ENCODE measurements around the gene NHSL1.
A peak's percentile ranks its signal among the peaks of the same experiment; 100 is the strongest.
"Not testable (repeated sequence)": the region's sequence is repeated elsewhere in the genome, so short reads cannot be mapped to it uniquely, and the experiment has no call there.

The NHSL1 gene

GRCh38 chr6:138427701-138428100, 71.6 kb downstream of the NHSL1 start:
- no peak for DNase-seq (ENCODE audit: low read depth)

DNA sequence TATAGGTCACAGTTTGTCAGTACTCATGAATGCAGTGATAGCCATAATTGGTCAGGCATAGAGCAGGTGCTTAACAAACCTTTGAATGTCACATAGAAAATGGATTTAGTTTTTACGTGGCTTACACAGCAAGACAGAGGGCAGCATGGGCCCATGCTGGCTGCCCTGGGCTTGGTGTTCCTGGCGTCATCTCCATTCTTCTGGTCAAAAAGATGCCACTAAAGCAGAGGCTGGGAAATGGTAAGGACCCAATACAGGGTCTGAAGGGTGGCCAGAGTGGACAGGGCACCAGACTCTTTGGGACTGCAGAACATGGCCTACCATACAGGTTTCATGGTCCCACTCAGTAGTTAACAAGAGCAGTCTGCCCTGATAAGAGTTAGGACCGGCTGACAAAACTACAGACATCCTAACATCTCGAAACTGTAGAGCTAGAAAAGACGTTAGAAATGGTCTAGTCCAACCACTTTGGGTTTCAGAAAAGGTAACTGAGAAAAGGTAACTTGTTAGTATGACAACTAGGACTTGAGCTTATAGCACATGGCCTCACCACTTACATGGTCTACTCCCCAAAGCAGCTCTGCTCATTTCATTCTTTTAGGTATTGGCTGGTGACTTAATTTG, 72.7 kb downstream of the NHSL1 start:
- DNase-seq (ENCODE audit: low read depth): no peak

DNA sequence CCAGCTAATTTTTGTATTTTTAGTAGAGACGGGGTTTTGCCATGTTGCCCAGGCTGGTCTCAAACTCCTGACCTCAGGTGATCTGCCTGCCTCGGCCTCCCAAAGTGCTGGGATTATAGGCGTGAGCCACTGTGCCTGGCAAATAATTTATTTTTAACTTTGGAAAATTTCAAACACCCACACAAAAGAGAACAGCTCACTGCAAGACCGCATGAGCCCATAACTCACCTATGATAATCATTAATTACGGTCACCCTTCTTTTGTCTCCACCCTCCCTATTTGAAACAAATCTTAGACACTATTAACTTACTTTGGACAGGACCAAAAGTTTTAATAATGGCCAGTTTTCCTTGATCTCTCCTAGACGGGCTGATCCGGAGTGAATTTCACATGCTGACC, 74.0 kb downstream of the NHSL1 start:
- DNase-seq (ENCODE audit: low read depth): not testable (repeated sequence)

DNA sequence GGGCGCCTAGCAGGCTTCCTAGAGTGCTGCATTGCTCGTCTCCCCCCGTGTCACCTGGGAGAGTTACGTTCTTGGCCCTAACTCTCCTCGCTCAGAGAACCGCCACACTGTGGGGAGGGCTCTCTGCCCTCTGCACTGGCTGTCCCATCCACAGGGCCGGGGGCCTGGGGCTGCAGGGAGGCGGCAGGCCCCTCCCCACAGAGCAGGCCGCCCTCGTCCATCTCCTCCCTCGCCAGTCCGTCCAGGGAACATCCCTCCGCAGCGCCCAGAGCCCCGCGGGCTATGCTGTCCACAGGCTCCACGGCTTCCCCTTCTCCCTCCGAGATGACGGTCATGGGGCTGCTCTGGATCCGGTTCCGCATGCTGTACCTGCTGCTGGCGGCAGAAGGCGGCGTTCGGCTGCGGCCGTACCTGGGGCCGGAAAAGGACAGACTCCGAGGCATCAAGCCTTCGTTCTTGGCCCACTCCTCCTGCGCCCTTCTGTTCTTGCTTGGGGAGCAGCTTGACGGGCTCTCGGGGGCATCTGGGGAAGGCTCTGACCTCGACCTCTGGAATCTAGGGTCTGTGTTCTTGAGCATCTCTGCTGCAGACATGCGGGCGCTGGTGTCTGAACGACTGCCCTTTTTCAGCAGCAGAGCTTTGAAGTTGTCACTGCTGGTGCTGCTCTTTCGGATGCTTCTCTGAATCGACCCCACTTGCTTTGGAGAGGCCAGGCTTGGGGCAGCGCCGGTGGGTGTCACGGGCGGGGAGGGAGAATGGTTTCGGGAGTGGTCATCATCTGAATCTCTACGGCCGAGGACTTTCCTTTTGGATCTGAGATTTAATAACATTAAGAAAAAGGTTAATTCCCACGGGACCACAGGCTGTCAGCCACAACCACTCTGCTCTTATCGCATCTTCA, 75.0 kb downstream of the NHSL1 start:
- DNase-seq (ENCODE audit: low read depth): no peak

- DNase-seq (ENCODE audit: low read depth): no peak
Observed at GRCh38 chr6:138422861-138423260, 76.4 kb downstream of the NHSL1 start.

DNA sequence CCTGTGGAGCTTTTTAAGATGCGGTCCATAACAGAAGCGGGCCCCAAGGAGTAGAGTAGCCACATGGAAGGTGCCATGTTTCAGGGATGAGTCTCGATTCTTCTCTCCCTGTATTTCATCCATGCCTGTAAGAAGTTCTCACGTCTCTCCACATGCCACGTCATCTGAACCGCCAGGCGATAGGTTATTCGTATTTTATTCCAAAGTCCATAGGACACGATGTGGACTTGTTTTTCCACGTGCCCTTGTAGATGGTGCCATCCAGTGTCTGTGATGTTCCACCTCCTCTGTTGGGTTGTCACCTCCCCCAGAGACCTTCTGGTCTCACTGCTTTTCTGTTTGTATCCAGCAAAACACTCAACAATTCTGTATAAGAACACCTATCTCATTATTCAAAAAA, 77.7 kb downstream of the NHSL1 start:
- no peak for DNase-seq (ENCODE audit: low read depth)

DNA sequence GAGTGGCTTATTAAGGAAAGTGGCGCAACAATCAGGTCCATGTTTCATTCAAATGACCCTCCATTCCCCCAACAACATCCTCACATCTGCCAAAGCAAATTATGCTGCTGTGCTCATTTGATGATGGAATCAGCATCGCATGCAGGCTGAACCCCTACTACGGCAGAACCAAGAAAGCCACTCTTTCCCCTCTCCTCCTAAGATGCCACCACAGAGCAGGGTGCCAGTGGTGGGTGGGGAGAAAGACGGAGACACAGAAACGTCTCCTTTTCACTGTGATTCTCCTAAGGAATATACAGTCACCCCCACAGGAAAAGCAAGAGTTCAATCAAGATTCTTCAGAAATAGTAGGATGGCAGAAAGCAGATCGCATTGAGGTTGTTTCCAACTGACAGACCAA, 78.2 kb downstream of the NHSL1 start:
- DNase-seq (ENCODE audit: low read depth): no peak

DNA sequence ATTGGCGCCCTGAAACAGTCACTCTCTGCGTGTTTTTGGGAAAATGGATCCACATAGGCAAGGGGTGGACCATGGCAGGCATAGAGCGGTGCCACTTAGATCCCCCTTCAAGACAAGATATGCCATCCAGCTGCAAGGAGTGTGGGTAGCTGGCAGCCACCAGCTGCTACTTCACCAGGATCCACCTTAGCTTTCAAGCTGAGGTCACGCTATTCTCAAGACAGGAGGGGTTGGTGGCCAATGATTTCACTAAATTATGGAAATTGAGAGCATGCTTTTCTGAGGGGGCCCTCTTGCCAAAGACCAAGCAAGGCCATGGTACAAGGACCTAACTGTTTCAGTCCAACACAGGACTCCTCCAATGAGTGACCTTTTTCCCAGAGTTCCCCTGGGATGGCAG, 78.9 kb downstream of the NHSL1 start:
- no peak for DNase-seq (ENCODE audit: low read depth)

DNA sequence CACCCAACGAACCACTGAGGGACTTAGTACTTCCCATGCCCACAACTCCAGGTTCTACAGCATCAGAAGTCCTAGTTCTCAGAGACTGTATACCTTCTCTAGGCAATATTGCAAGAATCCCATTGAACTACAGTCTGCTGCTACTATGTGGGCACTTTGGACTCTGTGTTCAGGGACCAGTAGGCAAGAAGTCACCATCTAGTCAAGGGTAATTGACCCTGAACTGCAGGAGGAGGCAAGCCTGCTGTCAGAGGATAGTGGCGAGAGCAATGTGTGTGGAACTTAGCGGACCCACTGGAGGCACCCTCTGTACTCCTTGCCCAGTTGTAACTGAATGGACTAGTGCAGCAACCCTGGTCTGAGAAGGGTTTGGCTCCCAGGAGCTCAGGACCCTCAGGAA, 79.5 kb downstream of the NHSL1 start:
- DNase-seq (ENCODE audit: low read depth): no peak

- no peak for DNase-seq (ENCODE audit: low read depth)
Observed at GRCh38 chr6:138418118-138418742, 81.1 kb downstream of the NHSL1 start.

DNA sequence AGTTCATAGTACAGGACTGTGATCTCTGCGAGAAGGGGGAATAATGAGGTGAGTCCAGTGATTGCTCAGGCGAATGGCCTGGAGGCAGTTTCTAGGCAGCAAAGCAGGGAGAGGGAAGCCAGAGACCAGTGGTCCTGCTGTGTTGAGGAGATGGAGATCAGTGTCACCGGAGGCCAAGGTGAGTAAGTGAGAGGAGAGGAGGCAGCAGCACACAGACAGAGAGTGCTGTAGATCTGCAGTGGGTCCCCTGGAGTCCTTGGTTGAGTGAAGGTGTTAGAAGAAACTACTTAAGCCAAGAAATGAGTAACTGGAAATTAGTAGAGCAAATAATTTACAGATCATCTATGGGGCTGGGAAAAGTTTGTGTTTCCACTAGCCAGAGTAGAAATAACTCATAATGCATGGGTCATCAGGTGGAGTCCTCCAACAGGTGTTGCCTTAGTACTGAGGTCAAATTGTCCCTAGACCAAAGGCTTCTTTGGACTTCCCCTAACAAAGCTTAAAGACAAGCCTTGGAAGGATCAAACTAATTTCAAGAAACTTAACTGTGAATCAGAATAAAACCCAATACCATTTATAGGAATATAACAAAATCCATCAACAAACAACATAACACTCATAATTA, 81.7 kb downstream of the NHSL1 start:
- DNase-seq (ENCODE audit: low read depth): no peak

DNA sequence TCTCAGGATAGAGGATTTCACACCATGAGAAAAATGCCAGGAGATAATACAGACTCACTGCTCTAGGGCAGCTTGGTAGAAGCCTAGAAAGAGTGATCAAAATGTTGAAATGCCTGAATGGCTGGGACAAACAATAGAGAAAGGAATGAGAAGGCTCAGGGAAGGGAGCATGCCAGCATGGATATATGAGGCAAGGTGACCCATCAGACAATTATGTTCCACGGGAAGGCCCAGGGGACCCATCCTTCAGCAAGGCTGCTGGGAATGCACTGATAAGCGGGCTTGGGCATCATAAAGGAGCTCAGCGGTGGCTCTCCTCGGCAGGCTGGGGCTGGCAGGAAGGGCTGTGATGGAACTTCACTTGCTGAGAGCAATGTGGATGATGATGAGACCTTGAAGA, 83.1 kb downstream of the NHSL1 start:
- DNase-seq (ENCODE audit: low read depth): no peak

- DNase-seq (ENCODE audit: low read depth): no peak
Observed at GRCh38 chr6:138415125-138415524, 84.2 kb downstream of the NHSL1 start.

- DNase-seq (ENCODE audit: low read depth): no peak
Observed at GRCh38 chr6:138410972-138411880, 88.1 kb downstream of the NHSL1 start.

GRCh38 chr6:138410048-138410735, 89.1 kb downstream of the NHSL1 start:
- peak; percentile 31 for DNase-seq (ENCODE audit: low read depth)

GRCh38 chr6:138406443-138406842, 92.9 kb downstream of the NHSL1 start:
- DNase-seq (ENCODE audit: low read depth): no peak

DNA sequence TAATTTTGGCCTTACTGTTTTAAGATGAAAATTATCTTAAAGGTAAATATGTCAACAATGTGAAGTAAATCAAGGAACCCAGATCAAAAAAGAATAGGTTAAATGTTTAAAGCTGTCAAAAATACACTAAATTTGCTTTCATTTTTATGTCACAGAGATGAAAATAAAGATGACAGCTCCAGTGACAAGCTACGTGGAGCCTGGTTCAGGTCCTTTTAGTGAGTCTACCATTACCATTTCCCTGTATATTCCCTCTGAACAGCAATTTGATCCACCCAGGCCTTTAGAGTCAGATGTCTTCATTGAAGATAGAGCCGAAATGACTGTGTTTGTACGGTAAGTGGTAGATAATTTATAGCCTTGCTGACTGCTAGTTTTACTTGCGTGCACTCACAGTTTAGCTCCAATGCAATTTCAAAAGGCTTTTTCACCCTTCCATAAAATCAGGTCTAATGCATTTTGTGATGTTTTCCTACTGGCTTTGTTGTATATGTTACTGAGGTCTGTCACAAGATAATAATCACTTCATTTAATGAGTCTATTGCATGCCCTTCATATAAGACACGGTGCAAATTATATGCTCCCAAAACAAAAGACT, 93.4 kb downstream of the NHSL1 start:
- no peak for DNase-seq (ENCODE audit: low read depth)

DNA sequence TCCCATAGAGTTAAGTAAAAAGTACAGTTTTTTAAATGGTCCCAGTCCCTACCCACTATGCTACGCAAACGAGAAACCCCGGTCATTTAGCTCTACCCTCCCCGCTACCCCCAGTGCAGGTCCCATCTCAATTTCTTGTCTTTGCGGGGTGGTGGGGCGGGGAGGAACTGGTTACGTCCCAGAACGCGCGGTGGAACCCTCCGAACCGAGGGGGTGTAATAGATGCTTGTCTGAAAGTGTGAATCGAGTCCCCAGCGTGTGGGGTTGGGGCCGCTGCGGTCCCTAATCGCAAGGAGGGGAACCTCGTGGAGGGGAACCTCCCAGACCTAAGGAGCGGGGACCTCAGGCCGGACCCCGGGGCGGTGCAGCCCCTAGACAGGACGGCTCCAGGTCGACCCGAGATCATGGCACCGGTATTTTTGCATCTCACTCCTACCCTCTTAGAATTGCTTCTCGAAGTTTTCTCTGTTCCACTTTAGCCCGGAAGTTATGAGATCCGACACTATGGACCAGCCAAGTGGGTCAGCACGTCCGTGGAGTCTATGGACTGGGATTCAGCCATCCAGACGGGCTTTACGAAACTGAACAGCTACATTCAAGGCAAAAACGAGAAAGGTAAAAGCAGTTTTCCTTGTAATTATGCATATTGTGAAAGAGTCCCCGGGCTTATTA, 94.5 kb downstream of the NHSL1 start:
- no peak for DNase-seq (ENCODE audit: low read depth)

DNA sequence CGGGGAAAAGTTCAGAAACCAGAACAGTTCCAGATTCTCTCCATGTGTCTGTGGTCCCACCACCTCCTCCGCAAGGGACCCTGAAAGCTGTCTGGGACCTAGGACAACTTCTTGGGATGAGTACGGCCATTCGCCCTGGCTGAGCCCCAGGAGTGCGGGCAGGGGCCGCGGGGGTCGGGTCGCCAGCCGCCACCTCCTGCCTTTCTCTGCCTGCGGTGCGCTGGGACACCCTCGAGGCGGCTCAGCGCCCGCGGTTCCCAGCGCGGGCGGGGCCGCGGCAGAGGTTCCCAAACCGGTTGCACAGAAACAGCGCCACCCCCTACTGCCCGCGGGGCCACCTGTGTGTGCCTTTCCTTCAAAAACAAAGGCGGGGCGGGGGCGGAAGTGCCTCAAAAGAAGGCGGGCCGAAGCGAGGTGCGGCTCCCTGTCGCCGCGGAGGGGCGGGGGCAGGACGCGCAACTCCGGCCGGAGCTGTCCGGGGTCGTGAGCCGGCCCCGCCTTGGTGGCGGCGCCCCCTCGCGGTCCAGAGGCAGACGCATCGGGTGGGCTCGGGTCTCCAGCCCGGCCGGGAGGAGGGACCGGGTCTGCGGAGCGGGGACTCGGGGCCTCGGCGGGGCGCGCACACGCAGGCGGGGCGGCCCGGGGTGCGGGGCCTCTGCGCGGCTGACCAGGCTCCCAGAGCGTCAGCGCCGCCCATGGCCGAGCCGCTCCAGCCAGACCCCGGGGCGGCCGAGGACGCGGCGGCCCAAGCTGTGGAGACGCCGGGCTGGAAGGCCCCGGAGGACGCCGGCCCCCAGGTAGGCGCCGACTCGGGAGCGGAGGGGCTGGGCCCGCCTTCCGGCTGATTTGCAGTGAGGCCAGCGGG, 95.3 kb downstream of the NHSL1 start, which contains the start of gene HEBP2:
Gene HEBP2, plus strand, starts transcription at position 423 of the 865 bp plus-strand sequence. Its CDS starts 273 bp downstream, at position 696.
- DNase-seq (ENCODE audit: low read depth): peak; percentile 40
